ENCODE results near the gene KRTCAP2.
A peak's percentile ranks its signal among the peaks of the same experiment; 100 is the strongest.

KRTCAP2 gene

DNA sequence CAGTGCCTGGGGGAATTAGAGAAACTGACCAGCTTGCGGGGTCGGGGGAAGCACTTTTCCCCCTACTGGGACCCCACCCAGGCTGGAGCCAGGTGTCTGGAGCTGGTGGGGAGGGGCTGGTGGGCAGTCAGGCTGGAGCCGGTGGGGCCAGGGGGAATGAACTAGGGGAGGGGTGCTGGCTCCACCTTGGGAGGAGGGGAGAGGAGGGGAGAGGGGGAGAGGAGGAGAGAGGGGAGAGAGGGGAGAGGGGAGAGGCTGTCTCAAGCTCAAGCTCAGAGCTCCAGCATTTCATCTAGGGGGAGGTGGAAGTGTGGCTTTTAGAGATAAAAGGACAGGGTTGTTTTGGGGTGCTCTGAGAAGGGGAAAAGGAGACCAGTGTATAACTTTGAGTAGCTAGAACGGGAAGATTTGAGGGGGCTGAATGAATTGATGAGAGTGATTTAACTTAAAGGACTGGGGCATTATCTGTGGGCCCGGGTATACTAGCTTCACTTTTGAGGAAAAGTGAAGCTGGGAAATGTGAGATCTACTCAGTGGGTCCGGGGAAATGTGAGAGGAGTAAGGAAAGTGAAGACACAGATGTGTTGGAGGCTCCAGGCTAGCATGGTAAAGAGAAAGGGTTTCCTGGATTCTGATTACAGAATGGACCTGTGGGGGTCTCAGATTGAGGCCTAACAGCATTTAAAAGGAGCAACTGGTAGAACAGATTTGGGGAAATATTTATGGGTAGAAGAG, 42.7 kb downstream of the KRTCAP2 start:
- DNase-seq = no peak

DNA sequence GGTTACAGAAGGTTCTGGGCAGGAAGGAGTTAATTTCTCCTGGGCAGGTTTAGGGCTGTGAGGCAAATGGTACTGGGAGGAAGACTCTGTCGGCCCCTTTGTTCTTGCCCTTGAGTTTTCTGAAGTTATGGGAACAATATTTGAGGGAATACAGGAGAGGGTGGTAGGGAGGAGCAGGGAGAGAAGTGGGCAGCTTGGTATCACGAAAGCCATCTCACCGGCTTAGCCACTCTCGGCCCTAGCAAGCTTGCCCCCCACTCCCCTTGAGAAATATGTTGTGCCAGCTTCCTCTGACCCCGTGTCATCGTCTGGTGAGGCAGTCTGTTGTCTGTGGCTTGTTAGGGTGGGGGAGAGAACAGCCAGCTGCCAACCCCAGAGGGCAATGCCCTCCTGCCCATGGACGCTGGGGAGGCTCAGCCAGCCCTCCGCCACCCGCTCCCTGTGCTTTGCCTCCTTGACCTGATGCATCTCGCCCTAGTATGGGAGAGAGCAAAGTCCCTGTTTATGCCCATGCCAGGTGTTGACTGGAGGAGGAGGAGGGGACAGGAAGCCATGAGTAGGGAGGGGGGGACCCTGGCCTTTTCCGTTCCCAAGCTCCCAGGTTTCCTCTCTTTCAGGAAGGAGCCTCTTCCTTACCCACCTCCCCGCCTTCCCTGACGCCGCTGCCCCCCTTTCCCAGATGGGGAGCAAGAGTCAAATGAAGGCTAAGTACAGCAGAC, 44.2 kb downstream of the KRTCAP2 start:
- peak; percentile 61 for DNase-seq

DNA sequence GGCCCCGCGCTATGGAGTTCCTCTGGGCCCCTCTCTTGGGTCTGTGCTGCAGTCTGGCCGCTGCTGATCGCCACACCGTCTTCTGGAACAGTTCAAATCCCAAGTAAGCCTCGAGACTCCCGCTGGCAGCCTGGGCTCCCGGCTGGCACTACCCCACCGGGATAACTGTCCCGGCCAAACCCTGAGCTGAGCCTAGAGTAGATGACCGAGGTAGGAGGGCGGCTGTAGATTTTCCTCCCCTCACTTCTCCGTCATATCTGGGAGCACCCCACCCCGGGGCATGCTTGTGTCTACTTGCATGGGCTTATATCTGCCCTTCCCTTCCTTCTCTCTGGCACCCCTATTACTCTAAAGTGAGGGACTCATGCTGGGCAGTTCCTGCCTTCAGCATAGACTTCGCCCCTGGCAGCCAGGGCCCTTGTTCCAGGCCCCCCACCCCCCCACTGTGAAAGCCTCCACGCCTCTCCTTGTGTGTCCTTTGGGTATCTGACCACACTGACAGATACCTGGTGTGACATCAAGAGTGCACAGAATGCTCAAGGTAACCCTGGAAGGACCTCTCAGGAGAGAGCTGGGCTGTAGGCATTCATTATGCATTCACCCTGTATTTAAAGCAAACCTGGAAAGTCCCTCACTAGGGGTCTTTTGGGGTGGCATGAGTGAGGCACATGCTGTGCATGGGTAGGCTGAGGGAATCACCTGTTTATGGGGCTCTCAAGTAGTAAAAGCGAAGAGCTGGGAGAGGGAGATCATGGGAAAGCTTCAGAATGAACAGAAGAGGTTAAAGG, 44.9 kb downstream of the KRTCAP2 start:
- DNase-seq = peak; percentile 56

DNA sequence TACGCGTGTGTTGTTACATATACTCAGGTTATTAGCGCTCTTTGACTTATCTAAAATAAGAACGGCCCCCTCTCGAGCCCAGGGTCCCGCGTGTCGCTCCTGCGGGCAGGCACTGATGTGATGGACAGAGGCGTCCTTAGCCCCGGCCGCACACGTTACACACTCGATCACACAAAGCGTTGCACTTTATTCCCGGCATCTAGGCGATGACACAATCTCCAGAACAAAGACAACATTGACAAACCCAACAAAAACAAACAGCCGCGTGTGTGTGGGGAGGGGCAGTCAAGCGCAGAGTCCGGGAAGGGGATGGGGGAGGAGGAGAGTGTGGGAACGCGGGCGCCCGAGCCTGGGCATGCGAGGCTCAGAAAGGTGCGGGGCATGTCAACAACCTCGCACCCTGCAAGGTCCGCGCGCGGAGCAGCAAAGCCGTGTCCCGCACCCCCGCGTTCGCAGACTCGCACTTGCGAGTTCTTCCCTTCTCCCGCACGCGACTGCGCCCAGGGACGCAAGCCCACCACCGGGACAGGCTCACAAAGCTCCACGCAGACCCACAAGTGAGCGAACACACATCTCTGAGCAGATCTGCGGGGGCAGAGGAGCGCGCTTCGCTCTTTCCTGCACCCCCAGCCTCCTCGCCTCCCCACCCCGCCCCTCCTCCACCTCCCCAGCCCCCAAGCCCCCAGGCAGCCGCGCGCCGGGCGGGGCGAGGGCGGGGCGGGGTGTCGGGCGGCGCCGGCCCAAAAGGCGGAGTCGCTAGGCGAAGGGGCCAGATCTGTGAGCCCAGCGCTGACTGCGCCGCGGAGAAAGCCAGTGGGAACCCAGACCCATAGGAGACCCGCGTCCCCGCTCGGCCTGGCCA, 45.8 kb downstream of the KRTCAP2 start, which contains the start of gene EFNA1:
TSS of gene EFNA1 (plus strand) at position 772 of the 862 bp plus-strand sequence. CDS start 102 bp downstream, outside the sequence.
- peak; percentile 78 for DNase-seq

DNA sequence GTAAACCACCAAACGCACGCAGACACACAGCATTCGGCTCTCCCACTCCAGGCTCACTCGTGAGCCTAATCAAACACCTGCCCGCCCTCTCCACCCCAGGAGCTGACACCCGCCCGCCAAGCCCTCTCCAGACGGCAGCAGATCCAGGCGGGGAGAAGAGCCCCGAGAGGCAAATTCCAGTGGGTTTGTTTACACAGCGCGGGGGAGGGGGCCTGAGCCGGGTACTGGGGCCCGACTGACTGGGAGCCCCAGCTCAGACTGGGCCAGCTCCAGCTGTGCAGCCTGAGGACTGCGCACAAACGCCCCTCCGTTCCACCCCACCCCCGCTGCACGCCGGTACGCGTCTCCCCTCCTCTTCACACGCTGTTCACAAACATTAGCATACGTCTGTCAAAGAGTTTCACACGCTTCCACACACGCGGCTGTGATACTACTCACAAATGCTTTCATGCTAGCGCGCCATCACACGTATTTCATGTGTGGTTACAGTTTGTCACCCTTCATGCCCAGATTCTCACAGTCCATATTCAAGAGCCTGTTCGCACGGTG, 46.5 kb downstream of the KRTCAP2 start:
- peak; percentile 67 for DNase-seq

DNA sequence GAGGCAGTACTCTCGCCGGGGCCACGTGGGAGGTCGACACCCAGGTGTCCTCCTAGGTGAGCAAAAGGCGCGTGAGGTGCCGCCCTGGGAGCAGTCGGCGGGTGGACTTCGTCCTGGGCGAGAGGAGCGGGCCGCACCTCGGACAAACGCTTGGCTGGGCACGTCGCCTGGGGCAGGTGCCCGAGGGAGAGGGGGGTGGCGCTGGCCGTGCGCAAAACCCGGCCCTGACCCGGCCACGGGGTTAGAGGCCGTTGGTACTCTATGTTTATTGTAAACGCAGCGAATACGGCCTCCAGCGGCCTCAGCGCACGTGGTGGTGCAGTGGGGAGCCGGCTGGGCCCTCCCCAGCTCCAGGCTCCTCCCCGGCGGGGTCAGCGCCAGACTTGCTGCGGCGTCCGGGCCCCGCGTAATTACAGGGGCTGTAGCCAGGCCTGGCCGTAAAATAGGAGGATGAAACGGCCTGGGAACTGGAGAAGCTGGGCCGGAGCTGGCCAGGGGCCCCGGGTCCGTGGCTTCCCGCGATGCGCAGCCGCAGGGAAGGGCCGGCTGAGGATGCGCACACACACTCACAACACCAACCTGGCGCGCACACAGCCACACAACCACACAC, 47.1 kb downstream of the KRTCAP2 start:
- DNase-seq = peak; percentile 55

DNA sequence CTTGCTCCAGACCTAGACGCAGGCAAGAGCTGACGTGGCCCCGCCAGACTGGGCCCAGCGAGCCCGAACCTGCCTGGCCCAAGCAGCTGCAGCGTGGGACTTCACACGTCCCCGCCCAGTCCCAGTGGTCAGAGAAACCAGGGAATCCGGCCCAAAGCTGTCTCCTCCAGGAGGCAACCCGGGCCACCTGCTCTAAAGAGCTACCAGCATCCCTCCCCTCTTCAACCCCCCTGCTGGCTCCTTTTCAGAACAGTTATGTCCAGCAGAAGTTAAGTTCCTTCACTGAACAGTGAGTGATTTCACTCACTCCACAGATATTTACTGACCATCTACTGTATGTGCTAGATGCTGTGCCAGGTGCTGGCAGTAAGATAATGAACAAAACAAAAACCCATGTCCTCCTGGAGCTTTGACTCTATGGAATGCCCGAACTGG, 47.6 kb downstream of the KRTCAP2 start:
- DNase-seq = no peak

DNA sequence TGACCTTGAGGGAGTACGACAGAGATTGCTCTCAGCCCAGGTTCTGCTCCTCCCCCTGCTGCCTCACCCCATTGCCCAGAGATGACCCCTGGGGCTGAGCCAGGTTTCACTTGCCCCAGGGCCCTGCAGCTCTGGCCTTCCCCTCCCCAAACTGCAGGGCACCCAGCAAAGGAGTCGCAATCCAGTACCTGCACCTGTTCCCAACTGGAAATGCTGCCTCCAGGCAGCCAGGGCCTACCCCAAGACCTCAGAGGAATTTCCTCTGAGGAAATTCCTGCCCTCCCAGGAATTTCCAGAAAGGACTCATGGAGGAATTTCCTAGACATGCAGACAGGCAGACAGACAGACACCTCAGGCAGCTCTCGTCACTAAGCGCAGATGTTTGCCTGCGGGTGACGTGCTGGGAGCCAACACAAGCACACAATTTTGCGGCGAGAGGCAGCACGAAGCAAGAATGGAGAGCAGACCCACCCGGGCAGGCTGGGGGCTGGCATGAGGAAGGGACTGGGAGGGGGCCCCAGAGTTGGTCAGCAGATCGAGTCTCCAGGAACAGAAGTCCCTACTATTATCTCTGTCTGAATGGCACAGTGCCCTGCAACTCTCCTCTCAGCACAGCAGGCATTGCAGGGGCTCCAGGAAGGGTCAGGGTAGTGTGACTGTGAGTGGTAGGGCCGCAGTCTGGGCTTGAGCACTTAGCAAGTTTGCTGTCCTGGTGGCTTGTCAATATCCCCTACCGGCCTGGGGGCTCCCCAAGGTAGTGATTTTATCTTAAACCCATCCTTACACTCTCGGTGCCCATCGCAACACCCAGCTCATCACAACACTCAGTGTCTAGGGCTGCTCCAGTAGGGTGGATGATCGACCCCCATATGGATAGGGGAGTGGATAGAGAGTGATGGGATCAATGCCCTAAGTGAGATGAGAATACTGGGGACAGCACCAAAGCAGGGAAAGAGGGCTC, 48.3 kb downstream of the KRTCAP2 start:
- no peak for DNase-seq

DNA sequence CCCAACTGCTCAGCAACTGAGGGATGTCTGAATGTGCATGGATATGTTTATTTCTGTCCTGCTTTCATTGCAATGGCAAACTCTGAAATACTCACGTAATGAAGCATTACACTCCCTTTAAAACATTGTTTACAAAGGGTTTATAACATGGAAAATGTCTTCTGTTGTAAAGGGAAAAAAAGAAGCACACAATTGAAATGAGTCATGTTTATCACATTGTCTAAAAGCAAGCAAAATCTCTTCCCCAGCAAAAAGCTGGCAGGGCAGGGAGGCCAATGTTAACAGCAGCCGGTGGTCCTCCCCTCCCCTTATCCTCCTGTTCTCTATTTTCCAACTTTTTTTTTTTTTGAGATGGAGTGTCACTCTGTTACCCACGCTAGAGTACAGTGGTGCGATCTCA, 49.3 kb downstream of the KRTCAP2 start:
- DNase-seq = no peak

DNA sequence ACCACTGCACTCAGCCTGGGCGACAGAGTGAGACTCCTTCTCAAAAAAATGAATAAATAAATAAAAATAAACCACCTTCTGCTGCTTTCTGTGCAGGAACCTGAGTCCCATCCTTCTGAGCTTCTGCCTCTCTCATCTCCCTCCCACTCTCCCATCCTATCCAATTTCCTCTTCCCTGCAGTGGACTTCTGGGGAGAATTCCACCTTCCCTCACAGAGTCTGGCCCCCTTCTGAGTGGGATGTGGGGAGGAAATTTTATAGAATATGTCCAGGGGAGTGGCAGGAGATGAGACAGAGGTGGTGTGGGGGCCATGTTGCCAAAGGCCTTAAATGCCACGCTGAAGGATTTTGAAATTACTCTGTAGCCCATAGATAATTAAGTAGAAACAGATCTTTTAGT, 50.8 kb downstream of the KRTCAP2 start:
- no peak for DNase-seq

DNA sequence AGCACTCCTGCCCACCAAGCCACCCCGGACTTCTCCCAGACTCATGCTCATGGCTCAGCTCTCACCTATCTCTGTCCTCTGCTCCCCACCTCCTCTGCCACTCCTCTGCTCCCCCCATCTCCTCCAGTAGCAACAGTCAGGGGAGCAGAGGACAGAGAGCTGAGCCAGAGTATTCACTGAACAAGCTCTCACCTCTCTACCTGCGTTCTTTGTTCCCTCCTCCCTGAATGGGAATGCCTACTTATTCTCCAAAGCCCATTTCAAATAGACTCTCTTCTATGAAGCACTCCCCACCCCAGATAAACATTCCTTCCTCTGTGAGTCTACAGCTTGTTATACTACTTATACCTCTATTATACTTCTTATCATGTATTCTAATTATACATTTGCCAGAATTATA, 51.9 kb downstream of the KRTCAP2 start:
- no peak for DNase-seq

DNA sequence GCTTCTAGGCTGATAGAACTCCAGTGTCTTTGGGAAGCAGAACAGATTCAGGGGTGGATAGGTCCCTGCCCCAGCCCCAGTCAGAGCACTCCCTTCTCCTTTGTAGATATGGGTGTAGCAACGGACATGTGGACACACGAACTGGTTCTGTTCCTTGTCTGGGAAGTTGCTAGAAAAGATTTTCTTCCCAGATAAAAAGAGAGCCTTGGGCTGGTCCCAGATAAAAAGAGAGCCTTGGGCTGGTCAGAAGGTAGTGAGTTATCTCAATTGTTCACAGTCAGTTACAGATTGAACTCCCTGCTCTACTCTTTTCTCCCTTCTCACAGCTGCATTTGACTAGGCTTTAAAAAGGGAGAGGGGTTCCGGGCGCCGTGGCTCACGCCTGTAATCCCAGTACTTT, 52.9 kb downstream of the KRTCAP2 start:
- no peak for DNase-seq

All from activated CD8-positive, alpha-beta memory T cell treated with anti-CD3 and anti-CD28 coated beads for 24 hours (primary cell).